Measurements from ENCODE around the gene PMEL.
"Not testable (repeated sequence)": the region's sequence is repeated elsewhere in the genome, so short reads cannot be mapped to it uniquely, and the experiment has no call there.

PMEL gene

GRCh38 chr12:55925870-55926737, 39.7 kb downstream of the PMEL start:
- no peak for DNase-seq (ENCODE audit: low read depth in 2 of 2, low spot score in 1 of 2)

GRCh38 chr12:55925371-55925770, 40.5 kb downstream of the PMEL start:
- DNase-seq (ENCODE audit: low read depth in 2 of 2, low spot score in 1 of 2), result no peak

- not testable (repeated sequence) for DNase-seq (ENCODE audit: low read depth in 2 of 2, low spot score in 1 of 2)
Observed at GRCh38 chr12:55923648-55924047, 42.2 kb downstream of the PMEL start.

GRCh38 chr12:55922126-55922525, 43.7 kb downstream of the PMEL start:
- DNase-seq (ENCODE audit: low read depth in 2 of 2, low spot score in 1 of 2), result no peak

GRCh38 chr12:55919032-55919431, 46.8 kb downstream of the PMEL start:
- not testable (repeated sequence) for DNase-seq (ENCODE audit: low read depth in 2 of 2, low spot score in 1 of 2)

GRCh38 chr12:55915482-55915859, 50.4 kb downstream of the PMEL start:
- no peak for DNase-seq (ENCODE audit: low read depth in 2 of 2, low spot score in 1 of 2)

GRCh38 chr12:55912908-55913307, 52.9 kb downstream of the PMEL start:
- no peak for DNase-seq (ENCODE audit: low read depth in 2 of 2, low spot score in 1 of 2)

- no peak for DNase-seq (ENCODE audit: low read depth in 2 of 2, low spot score in 1 of 2)
Observed at GRCh38 chr12:55909513-55909884, 56.3 kb downstream of the PMEL start.

GRCh38 chr12:55908726-55909512, 56.9 kb downstream of the PMEL start:
- DNase-seq (ENCODE audit: low read depth in 2 of 2, low spot score in 1 of 2), result no peak

GRCh38 chr12:55906056-55906455, 59.8 kb downstream of the PMEL start:
- no peak for DNase-seq (ENCODE audit: low read depth in 2 of 2, low spot score in 1 of 2)
